ENCODE data around the gene CSE1L. TPM values are rescaled to one million over a fixed set of nuclear protein-coding genes. Genes with fewer than 3 reads are reported as not detected.

The CSE1L gene
- total RNA-seq, 4 donors from 2014 or later: 42.8 to 56.6 (median 45.0) TPM

GRCh38 chr20:49030954-49031619 is 15.0 kb upstream of the CSE1L start:
- Histone ChIP-seq H3K36me3 (peaks cover 47 to 48% of the 10 kb centered on the region in 2 donors), H3K27ac (peak overlapping the region; percentile 70 to 91 (median 72)), H3K4me1 (peaks cover 4 to 12% of the 10 kb centered on the region in 2 donors), H3K9me3 (no peaks in the 10 kb centered on the region), H3K4me3 (replicated peaks in 1 of 3) (no peak overlapping the region), H3K27me3 (no peaks in the 10 kb centered on the region)
- intact Hi-C loops (cut with DNase I): no loop called here
- DNase-seq: peak; percentile 66 to 70
- 47 to 73% methylated on average over 6 of the region's 6 CpGs for WGBS, 2 donors
- TF ChIP-seq CTCF (IDR thresholded peaks at IDR 0.05): no peak
- no peak for TF ChIP-seq POLR2A (IDR thresholded peaks at IDR 0.05)

- Histone ChIP-seq H3K27ac (peak overlapping the region in 2 of 3 donors; percentile 70 to 72), H3K27me3 (no peaks in the 10 kb centered on the region), H3K36me3 (peaks cover 35 to 38% of the 10 kb centered on the region in 2 donors), H3K4me1 (peaks cover 4 to 12% of the 10 kb centered on the region in 2 donors), H3K9me3 (no peaks in the 10 kb centered on the region), H3K4me3 (replicated peaks in 1 of 3) (no peak overlapping the region)
- TF ChIP-seq CTCF (IDR thresholded peaks at IDR 0.05) (no peak), POLR2A (IDR thresholded peaks at IDR 0.05) (no peak)
- 98 to 99% methylated on average over 8 of the region's 8 CpGs for WGBS, 2 donors
- no peak for DNase-seq
- intact Hi-C loops (cut with DNase I): no loop called here
Measured at GRCh38 chr20:49032455-49032854, 13.7 kb upstream of the CSE1L start.

DNA sequence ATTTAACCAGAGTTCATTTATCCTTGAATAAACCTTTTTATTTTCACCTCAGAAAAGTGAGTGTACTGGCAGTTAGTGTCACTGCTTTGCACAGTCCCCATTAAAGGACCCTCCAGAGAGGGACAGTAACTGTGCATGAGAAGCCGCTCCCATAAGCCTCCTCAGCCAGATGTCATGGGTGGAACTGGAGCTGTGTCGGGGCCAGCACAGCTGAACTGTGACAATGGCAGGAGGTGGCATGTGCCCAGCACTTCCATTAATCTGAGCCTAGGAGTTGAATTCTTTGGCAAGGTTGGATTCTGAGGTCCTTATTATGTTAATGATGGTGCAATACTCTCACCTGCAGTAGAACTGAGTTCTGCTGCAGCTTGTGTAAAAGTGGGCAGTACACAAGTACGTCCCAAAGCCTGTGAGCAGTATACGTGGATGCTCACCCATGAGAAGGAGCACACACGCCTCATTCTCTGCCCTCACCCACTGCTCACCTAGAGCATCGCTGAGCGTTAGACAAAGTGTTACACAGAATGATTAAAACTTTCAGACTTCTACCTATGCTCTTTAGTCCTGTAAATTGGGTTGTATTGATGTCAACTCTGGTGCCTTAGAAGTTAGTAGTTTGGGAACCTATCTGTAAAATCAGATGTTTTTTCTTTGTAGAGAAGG is 11.9 kb upstream of the CSE1L start:
- peaks cover 20 to 22% of the 10 kb centered on the region in 2 donors for H3K36me3 ChIP-seq

DNA sequence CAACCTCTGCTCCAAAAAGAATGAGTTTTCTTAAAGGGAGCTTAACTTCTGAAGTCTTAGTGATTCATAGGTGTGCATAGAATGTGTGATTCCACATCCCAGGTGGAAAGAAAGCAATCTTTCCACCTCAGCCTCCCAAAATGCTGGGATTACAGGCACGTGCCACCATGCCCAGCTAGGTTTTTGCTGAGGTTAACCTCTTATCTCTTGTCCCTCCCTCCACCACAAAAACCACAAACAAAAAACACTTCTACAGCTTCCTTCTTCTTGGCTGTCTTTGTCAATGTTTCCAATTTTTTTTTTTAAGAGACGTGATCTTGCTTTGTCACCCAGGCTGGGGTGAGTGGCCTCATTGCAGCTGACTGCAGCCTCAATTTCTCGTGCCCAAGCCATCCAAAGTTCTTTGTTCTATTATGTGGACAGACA is 8.1 kb upstream of the CSE1L start:
- no peak overlapping the region for H3K27ac ChIP-seq
- peaks cover 0 to 6% of the 10 kb centered on the region in 2 donors for H3K4me1 ChIP-seq
- WGBS, 2 donors: 82 to 94% methylated on average over 3 of the region's 3 CpGs
- H3K4me3 ChIP-seq (replicated peaks in 1 of 3): no peak overlapping the region
- TF ChIP-seq CTCF (IDR thresholded peaks at IDR 0.05): no peak
- TF ChIP-seq POLR2A (IDR thresholded peaks at IDR 0.05): no peak
- peaks cover 7 to 17% of the 10 kb centered on the region in 2 donors for H3K36me3 ChIP-seq
- intact Hi-C loops (cut with DNase I): no loop called here
- H3K9me3 ChIP-seq: no peaks in the 10 kb centered on the region
- no peak for DNase-seq
- no peaks in the 10 kb centered on the region for H3K27me3 ChIP-seq

More for the DNA sequence above, 11.9 kb upstream of the CSE1L start:
- no peak for TF ChIP-seq CTCF (IDR thresholded peaks at IDR 0.05)
- TF ChIP-seq POLR2A (IDR thresholded peaks at IDR 0.05): no peak
- H3K27ac ChIP-seq: no peak overlapping the region
- no peak overlapping the region for H3K4me3 ChIP-seq (replicated peaks in 1 of 3)
- peaks cover 4 to 12% of the 10 kb centered on the region in 2 donors for H3K4me1 ChIP-seq
- peak in 1 of 2 donors; percentile 32 for DNase-seq
- no peaks in the 10 kb centered on the region for H3K27me3 ChIP-seq
- H3K9me3 ChIP-seq: no peaks in the 10 kb centered on the region
- intact Hi-C loops (cut with DNase I): no loop called here
- WGBS, 2 donors: 88 to 95% methylated on average over 7 of the region's 7 CpGs

GRCh38 chr20:49039854-49040253 is 6.3 kb upstream of the CSE1L start:
- Histone ChIP-seq H3K9me3 (no peaks in the 10 kb centered on the region), H3K27me3 (no peaks in the 10 kb centered on the region), H3K4me3 (replicated peaks in 1 of 3) (no peak overlapping the region), H3K36me3 (peaks cover 0 to under 1% of the 10 kb centered on the region in 2 donors), H3K4me1 (peaks cover 0 to 6% of the 10 kb centered on the region in 2 donors), H3K27ac (no peak overlapping the region)
- intact Hi-C loops (cut with DNase I): no loop called here
- no peak for DNase-seq
- TF ChIP-seq POLR2A (IDR thresholded peaks at IDR 0.05): no peak
- TF ChIP-seq CTCF (IDR thresholded peaks at IDR 0.05): no peak
- 80 to 87% methylated on average over 5 of the region's 5 CpGs for WGBS, 2 donors
